Heart right ventricle (tissue), 16 donors: ENCODE results near the gene LGR6. TPM values are rescaled to one million over a fixed set of nuclear protein-coding genes. Genes with fewer than 3 reads are reported as not detected.
A peak's percentile ranks its signal among the peaks of the same experiment; 100 is the strongest.

Experiments
- ATAC-seq, 8 donors: fragments of 200-7000 bp; cut with Tn5 transposase; one replicate each; pipeline ENCODE4 v1.9.1; 2020; ENCODE audit warnings: mild to moderate bottlenecking in 8 of 8, moderate library complexity in 8 of 8, moderate number of reproducible peaks in 1 of 8
- DNase-seq, 2 donors: peaks; one replicate each; pipeline ENCODE4 v3.0.0-alpha.2; 2020
- H3K27ac ChIP-seq, 10 donors: fragments of 200-600 bp; sonication (generic) in 2 of 10; one replicate each; pipeline versions ENCODE4 v1.5.0 to v1.8.0; 2020 to 2022; ENCODE audit warnings: mild to moderate bottlenecking in 3 of 10
- H3K27me3 ChIP-seq, 7 donors: fragments of 200-600 bp; one replicate each; pipeline ENCODE4 v1.8.0; 2021 to 2022; ENCODE audit warnings: mild to moderate bottlenecking in 2 of 7
- H3K36me3 ChIP-seq, 9 donors: fragments of 200-600 bp; sonication (generic) in 1 of 9; one replicate each; pipeline versions ENCODE4 v1.5.0 to v1.8.0; 2020 to 2022; ENCODE audit warnings: mild to moderate bottlenecking in 2 of 9
- H3K4me1 ChIP-seq, 9 donors: fragments of 200-600 bp; sonication (generic) in 1 of 9; one replicate each; pipeline versions ENCODE4 v1.5.0 to v1.8.0; 2020 to 2022; ENCODE audit warnings: mild to moderate bottlenecking in 4 of 9
- H3K4me3 ChIP-seq, 10 donors: fragments of 200-600 bp; sonication (generic) in 2 of 10; one replicate each; pipeline versions ENCODE4 v1.5.0 to v1.8.0; 2020 to 2022; ENCODE audit warnings: mild to moderate bottlenecking in 7 of 10, moderate library complexity in 2 of 10
- H3K9me3 ChIP-seq, 11 donors: fragments of 200-600 bp in 10 of 11; sonication (generic) in 2 of 11; one replicate each; pipeline versions ENCODE4 v1.5.0 to v1.8.0; 2013 to 2022; ENCODE audit warnings: mild to moderate bottlenecking in 2 of 11, control low read depth in 1 of 11, moderate library complexity in 1 of 11
- CTCF ChIP-seq, 9 donors: fragments of 200-600 bp; sonication (generic) in 2 of 9; IDR thresholded peaks; one replicate each; pipeline versions ENCODE4 v1.5.0 to v1.8.0; 2021 to 2022; ENCODE audit warnings: antibody characterized with exemption in 9 of 9, mild to moderate bottlenecking in 5 of 9, moderate library complexity in 1 of 9
- WGBS, 2 donors: extraction: QIAGEN DNeasy Blood & Tissue Kit; methylation state at CpG; one replicate each; pipeline ENCODE4 v1.1.7; 2013; ENCODE audit warnings: inconsistent platforms in 1 of 2; 5-methylcytosine and 5-hydroxymethylcytosine counted together
- intact Hi-C, 10 donors: fragments of 100-400 bp; cut with DNase I; formaldehyde crosslinking; loops; one replicate each; pipeline versions ENCODE4 v1.11.1 to v1.14.2; 2022
- polyA plus RNA-seq, 2 donors: library from polyadenylated mRNA; stranded (reverse); fragments of 200-250 nt; gene quantifications; one replicate each; pipeline ENCODE4 v1.2.3, GENCODE V29; 2013
- total RNA-seq, 10 donors: library from RNA; stranded (reverse); fragmentation: NEBNext Ultra II Directional in 3 of 10; extraction: Animal tissue kit (Norgen Biotek cat#: 25700) in 3 of 10; gene quantifications; one replicate each; pipeline versions ENCODE4 v1.2.1 to v1.2.4, GENCODE V29; 2021 to 2023
- donor health status: Arrhythmogenic right ventricular cardiomyopathy.
- donor health status: ischemic (EF 13 %, LVEDD 7.1; RV severe dilation, severe dysfunction).
- donor health status: healthy with polysubstance abuse.
- donor health status: DM: no; HTN: yes; CAD: no.
- donor health status: DM: no; HTN: no; CAD: no.
- donor health status: ischemic (EF 25% LVEDD 6.9; RV normal size, moderate dysfunction).
- donor health status: ischemic (EF 25% LVEDD 5.7; RV mildly dilated, moderate dysfunction).
- donor health status: healthy.
- donor health status: DM: yes; HTN: yes; CAD: no.
- donor health status: Ischemic cardiomyopathy.
- donor health status: ischemic (EF 35%, LVEDD 5.7; RV mildly dilated, moderate dysfunction).
- donor health status: nonischemic (EF 11% LVEDD 7.7; RV severe dilation, severe dysfunction).
- donor health status: DM: yes; HTN: yes; CAD: no.
- donor health status: PGD.
- donor health status: ischemic (EF 29% LVEDD 5.4; RV normal size, mild dysfunction).
- donor health status: nonischemic (EF 23%, LVEDD 6.1; RV moderate dilation, normal function).

LGR6 gene
- total and polyA plus RNA-seq, 12 donors = 0.19 to 13.5 (median 2.2) TPM

GRCh38 chr1:202311875-202312635 is 118.5 kb downstream of the LGR6 start:
- ATAC-seq = peak in 1 of 8 donors; percentile 19
- intact Hi-C loops = loop anchor here in 2 of 10 donors (2.0 to 10.0 kb wide), 3 partner anchors 35 to 403 kb away; partner anchors contain the start of gene SYT2 (in 1 of the 2)
- DNase-seq = no peak
- no peaks in the 10 kb centered on the region for H3K36me3 ChIP-seq
- WGBS, 2 donors = 19 to 41% methylated on average over 14 of the region's 14 CpGs
- no peak for TF ChIP-seq CTCF (IDR thresholded peaks at IDR 0.05)
- no peak overlapping the region for H3K27ac ChIP-seq
- H3K4me1 ChIP-seq = peaks cover 0 to 12% (median 5%) of the 10 kb centered on the region in 9 donors
- H3K27me3 ChIP-seq = peaks cover 0 to 13% (median 0%) of the 10 kb centered on the region in 7 donors
- H3K4me3 ChIP-seq = no peak overlapping the region
- H3K9me3 ChIP-seq = no peaks in the 10 kb centered on the region

GRCh38 chr1:202315576-202316168 is 122.1 kb downstream of the LGR6 start:
- 19 to 24% methylated on average over 9 of the region's 9 CpGs for WGBS, 2 donors
- TF ChIP-seq CTCF (IDR thresholded peaks at IDR 0.05) = peak; percentile 75 to 96 (median 89)
- ATAC-seq (peak in 7 of 8 donors; percentile 57 to 87 (median 78)), DNase-seq (peak; percentile 61 to 70)
- peaks cover 0 to 18% (median 0%) of the 10 kb centered on the region in 7 donors for H3K27me3 ChIP-seq
- no peak overlapping the region for H3K27ac ChIP-seq
- intact Hi-C loops = loop anchor here in 9 of 10 donors (2.0 to 10.0 kb wide), 6 partner anchors 41 to 399 kb away; partner anchors contain the start of genes LGR6 (in 5 of the 9) and SYT2 (in 1 of the 9)
- H3K36me3 ChIP-seq = no peaks in the 10 kb centered on the region
- peaks cover 0 to 12% (median 5%) of the 10 kb centered on the region in 9 donors for H3K4me1 ChIP-seq
- no peak overlapping the region for H3K4me3 ChIP-seq
- H3K9me3 ChIP-seq = no peaks in the 10 kb centered on the region

- no peaks in the 10 kb centered on the region for H3K36me3 ChIP-seq
- ATAC-seq (no peak), DNase-seq (no peak)
- no peak overlapping the region for H3K4me3 ChIP-seq
- peaks cover 0 to 12% (median 5%) of the 10 kb centered on the region in 9 donors for H3K4me1 ChIP-seq
- no peaks in the 10 kb centered on the region for H3K9me3 ChIP-seq
- H3K27me3 ChIP-seq = peaks cover 0 to 18% (median 0%) of the 10 kb centered on the region in 7 donors
- no peak for TF ChIP-seq CTCF (IDR thresholded peaks at IDR 0.05)
- intact Hi-C loops = loop anchor here in 3 of 10 donors (5.0 to 10.0 kb wide), 3 partner anchors 124 to 399 kb away; partner anchors contain the start of genes LGR6 (in 1 of the 3) and SYT2 (in 1 of the 3)
- H3K27ac ChIP-seq = no peak overlapping the region
Observed at GRCh38 chr1:202316186-202316585, 122.6 kb downstream of the LGR6 start.
